IMR-90 (cell line): ENCODE results near the gene FOSL1. TPM values are rescaled to one million over a fixed set of nuclear protein-coding genes. Genes with fewer than 3 reads are reported as not detected.

ENCODE experiments used
- CHD1 ChIP-seq: IDR thresholded peaks from 2 replicates; pipeline ENCODE4 v1.6.1; 2012; ENCODE audit warnings: low read depth, low read length, improper control_type of control experiment
- FOS ChIP-seq: fragments of 150-350 bp; IDR thresholded peaks from 2 replicates; pipeline ENCODE4 v1.6.1; 2016; ENCODE audit warnings: low read depth, low read length
- MXI1 ChIP-seq: IDR thresholded peaks from 2 replicates; pipeline ENCODE4 v1.6.1; 2012; ENCODE audit warnings: low read depth, mild to moderate bottlenecking, low read length, moderate library complexity, borderline replicate concordance
- polyA plus RNA-seq, 3 experiments: library from polyadenylated mRNA; depleted of rRNA; stranded (reverse); fragments of >200 nt; gene quantifications; 2 replicates each; pipeline ENCODE4 v1.2.3, GENCODE V29; 2012; ENCODE audit warnings: low replicate concordance in 1 of 3
- total RNA-seq: library from RNA; depleted of rRNA; stranded (reverse); fragments of >200 nt; gene quantifications from 2 replicates; pipeline ENCODE4 v1.2.3, GENCODE V29; 2012
- TF ChIP-seq, protein P1 (sequence below): conservative IDR thresholded peaks from 2 replicates; pipeline ENCODE4 v1.5.1; 2012; ENCODE audit warnings: mild to moderate bottlenecking, low read depth, low read length, improper control_type of control experiment

FOSL1 gene
- total and polyA plus RNA-seq, 2 of the 4 experiments (the other 2 are of a cell fraction): 17.2 to 107 TPM

DNA sequence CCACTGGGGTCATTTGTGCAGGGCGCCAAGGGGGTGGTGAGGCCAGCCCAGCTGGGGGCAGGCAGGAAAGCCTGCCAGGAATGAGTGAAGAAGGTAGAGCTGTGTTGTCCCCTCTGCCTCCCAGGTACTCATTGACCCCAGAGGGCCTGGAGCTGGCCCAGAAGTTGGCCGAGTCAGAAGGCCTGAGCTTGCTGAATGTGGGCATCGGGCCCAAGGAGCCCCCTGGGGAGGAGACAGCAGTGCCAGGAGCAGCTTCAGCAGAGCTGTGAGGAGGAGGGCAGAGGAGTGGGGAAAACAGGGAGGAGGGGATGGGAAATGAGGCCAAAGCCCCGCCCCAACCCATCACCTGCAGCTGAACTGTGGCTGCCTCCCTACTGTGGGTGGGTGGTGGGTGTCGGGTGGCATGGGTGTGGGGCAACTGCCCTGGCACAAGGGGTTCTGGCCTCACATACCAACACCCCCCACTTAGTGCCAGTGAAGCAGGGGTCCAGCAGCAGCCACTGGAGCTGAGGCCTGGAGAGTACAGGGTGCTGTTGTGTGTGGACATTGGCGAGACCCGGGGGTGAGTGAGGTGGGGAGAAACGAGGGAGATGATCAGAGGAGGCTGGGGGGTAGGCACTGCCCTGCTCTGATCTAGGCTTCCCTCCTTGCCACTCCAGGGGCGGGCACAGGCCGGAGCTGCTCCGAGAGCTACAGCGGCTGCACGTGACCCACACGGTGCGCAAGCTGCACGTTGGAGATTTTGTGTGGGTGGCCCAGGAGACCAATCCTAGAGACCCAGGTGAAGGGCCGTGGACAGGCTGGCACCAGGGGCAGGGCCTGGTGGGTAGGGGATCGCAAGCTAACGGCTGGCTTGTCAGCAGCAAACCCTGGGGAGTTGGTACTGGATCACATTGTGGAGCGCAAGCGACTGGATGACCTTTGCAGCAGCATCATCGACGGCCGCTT is 37.0 kb downstream of the FOSL1 start (continued):
- TF ChIP-seq, protein P1, sequence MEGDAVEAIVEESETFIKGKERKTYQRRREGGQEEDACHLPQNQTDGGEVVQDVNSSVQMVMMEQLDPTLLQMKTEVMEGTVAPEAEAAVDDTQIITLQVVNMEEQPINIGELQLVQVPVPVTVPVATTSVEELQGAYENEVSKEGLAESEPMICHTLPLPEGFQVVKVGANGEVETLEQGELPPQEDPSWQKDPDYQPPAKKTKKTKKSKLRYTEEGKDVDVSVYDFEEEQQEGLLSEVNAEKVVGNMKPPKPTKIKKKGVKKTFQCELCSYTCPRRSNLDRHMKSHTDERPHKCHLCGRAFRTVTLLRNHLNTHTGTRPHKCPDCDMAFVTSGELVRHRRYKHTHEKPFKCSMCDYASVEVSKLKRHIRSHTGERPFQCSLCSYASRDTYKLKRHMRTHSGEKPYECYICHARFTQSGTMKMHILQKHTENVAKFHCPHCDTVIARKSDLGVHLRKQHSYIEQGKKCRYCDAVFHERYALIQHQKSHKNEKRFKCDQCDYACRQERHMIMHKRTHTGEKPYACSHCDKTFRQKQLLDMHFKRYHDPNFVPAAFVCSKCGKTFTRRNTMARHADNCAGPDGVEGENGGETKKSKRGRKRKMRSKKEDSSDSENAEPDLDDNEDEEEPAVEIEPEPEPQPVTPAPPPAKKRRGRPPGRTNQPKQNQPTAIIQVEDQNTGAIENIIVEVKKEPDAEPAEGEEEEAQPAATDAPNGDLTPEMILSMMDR: no peak
- no peak for TF ChIP-seq FOS
- no peak for TF ChIP-seq CHD1
- no peak for TF ChIP-seq MXI1
